Keratinocyte (primary cell): ENCODE results near the gene RIC3. TPM values are rescaled to one million over a fixed set of nuclear protein-coding genes. Genes with fewer than 3 reads are reported as not detected.

Source experiments
- DNase-seq: peaks from one replicate; pipeline ENCODE4 v3.0.0-alpha.2; 2011; ENCODE audit warnings: low read depth, missing footprints, low spot score
- FAIRE-seq: peaks from 2 replicates; lab custom pipeline; 2011; peaks lifted over from hg19 to GRCh38; lab: Jason Lieb, UNC
- H2AFZ ChIP-seq: 2 replicates; pipeline ENCODE4 v1.6.0; 2012; ENCODE audit warnings: low read length, control low read depth, inconsistent platforms; ENCODE audit not compliant: control insufficient read depth
- H3K27ac ChIP-seq: 2 replicates; pipeline ENCODE4 v1.5.1; 2011; ENCODE audit warnings: low read length; ENCODE audit not compliant: control insufficient read depth, insufficient read depth
- H3K27me3 ChIP-seq: 3 replicates; pipeline ENCODE4 v1.6.0; 2011; ENCODE audit warnings: low read length; ENCODE audit not compliant: control insufficient read depth, insufficient read depth; ENCODE audit errors: extremely low read depth
- H3K36me3 ChIP-seq, 2 experiments: 2 replicates in 1 of 2; 3 replicates in 1 of 2; pipeline ENCODE4 v1.5.1; 2011; ENCODE audit warnings: low read length in 2 of 2, mild to moderate bottlenecking in 1 of 2; ENCODE audit not compliant: control insufficient read depth in 2 of 2, insufficient read depth in 2 of 2; ENCODE audit errors: extremely low read depth in 1 of 2
- H3K4me1 ChIP-seq: 3 replicates; pipeline ENCODE4 v1.5.1; 2011; ENCODE audit warnings: low read length; ENCODE audit not compliant: control insufficient read depth, insufficient read depth; ENCODE audit errors: extremely low read depth
- H3K4me2 ChIP-seq: 3 replicates; pipeline ENCODE4 v1.6.0; 2011; ENCODE audit warnings: low read depth, low read length; ENCODE audit not compliant: control insufficient read depth, insufficient read depth; ENCODE audit errors: extremely low read depth
- H3K4me3 ChIP-seq, 3 experiments: fragments of 200-600 bp in 1 of 3; sonication (generic) in 1 of 3; 2 replicates in 2 of 3; 3 replicates in 1 of 3; pipeline ENCODE4 v1.5.1; 2011 to 2016; ENCODE audit warnings: low read length in 3 of 3, mild to moderate bottlenecking in 3 of 3, control low read depth in 2 of 3, inconsistent platforms in 1 of 3, low read depth in 1 of 3, mixed read lengths in 1 of 3, mixed run types in 1 of 3, moderate library complexity in 1 of 3; ENCODE audit not compliant: control insufficient read depth in 2 of 3, insufficient read depth in 2 of 3; ENCODE audit errors: extremely low read depth in 1 of 3
- H3K79me2 ChIP-seq: 2 replicates; pipeline ENCODE4 v1.6.0; 2012; ENCODE audit warnings: low read length; ENCODE audit not compliant: control insufficient read depth, insufficient read depth
- H3K9ac ChIP-seq: 3 replicates; pipeline ENCODE4 v1.6.0; 2011; ENCODE audit warnings: low read length; ENCODE audit not compliant: control insufficient read depth, insufficient read depth; ENCODE audit errors: extremely low read depth
- H3K9me1 ChIP-seq: 3 replicates; pipeline ENCODE4 v1.6.0; 2011; ENCODE audit warnings: low read length; ENCODE audit not compliant: control insufficient read depth, insufficient read depth; ENCODE audit errors: extremely low read depth
- H3K9me3 ChIP-seq: 2 replicates; pipeline ENCODE4 v1.5.1; 2012; ENCODE audit warnings: low read depth, low read length; ENCODE audit not compliant: control insufficient read depth
- H4K20me1 ChIP-seq: 3 replicates; pipeline ENCODE4 v1.6.0; 2011; ENCODE audit warnings: low read length; ENCODE audit not compliant: control insufficient read depth, insufficient read depth; ENCODE audit errors: extremely low read depth
- CTCF ChIP-seq, 3 experiments: IDR thresholded peaks in 1 of 3; conservative IDR thresholded peaks in 1 of 3; optimal IDR thresholded peaks in 1 of 3; 2 replicates in 2 of 3; 3 replicates in 1 of 3; pipeline versions ENCODE3 to v1.5.1; 2011; ENCODE audit warnings: low read length in 3 of 3, mild to moderate bottlenecking in 3 of 3, moderate library complexity in 2 of 3, control low read depth in 1 of 3, inconsistent platforms in 1 of 3; ENCODE audit not compliant: insufficient read depth in 2 of 3; ENCODE audit errors: extremely low read depth in 1 of 3
- EZH2 ChIP-seq: IDR thresholded peaks from one replicate; pipeline ENCODE4 v1.6.1; 2012; ENCODE audit warnings: inconsistent platforms, mild to moderate bottlenecking, low read length, moderate library complexity
- dilution Hi-C: fragments of 300-500 bp; cut with MboI; formaldehyde crosslinking; loops from one replicate; pipeline ENCODE4 v1.7.0; 2020; ENCODE audit warnings: low sequenced_read_pairs; ENCODE audit not compliant: extremely low pct_ligation_motif_present
- polyA plus RNA-seq, 5 experiments: library from polyadenylated mRNA; depleted of rRNA in 3 of 5; stranded (reverse) in 3 of 5; stranded (forward) in 1 of 5; unstranded in 1 of 5; fragments of >200 nt; gene quantifications; 1 replicate in 1 of 5; 2 replicates in 3 of 5; 3 replicates in 1 of 5; pipeline versions ENCODE4 v1.2.1 to v1.2.3, GENCODE V29; 2011 to 2012; ENCODE audit warnings: missing spikeins in 2 of 5, low read depth in 1 of 5, low replicate concordance in 1 of 5

RIC3 gene
- polyA plus RNA-seq, 1 donor (not counting 4 experiments of a cell fraction or from before 2014, with no cell fraction given), result 2.5 TPM

DNA sequence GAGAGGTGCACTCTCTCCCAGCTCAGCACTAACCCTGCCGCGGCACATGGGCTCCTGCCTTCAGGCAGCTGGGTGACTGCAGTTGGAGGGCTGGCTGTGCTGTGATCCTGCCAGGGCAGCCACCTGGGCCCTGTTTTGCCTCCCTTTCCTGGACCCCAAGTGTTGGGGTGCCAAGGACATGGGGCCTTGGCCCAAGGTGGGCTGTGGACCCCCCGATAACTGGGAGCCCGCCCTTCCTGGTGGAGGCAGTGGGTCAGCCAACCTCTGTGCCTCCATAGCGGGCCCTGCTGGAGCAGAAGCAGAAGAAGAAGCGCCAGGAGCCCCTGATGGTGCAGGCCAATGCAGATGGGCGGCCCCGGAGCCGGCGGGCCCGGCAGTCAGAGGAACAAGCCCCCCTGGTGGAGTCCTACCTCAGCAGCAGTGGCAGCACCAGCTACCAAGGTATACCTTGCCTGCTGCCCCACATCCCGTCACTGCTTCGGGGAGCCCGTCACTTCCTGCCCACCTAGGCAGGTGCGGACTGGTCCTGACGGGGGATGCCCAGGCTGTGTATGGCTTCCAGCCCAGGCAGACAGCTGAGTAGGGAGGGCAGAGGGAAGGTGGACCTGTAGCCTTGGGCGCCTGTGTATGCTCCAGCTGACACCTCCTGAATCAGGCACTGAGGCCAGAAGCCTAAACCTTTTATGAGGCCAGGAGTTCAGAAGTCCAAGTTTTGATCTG, 78.9 kb downstream of the RIC3 start:
- Histone ChIP-seq H4K20me1 (no peaks in the 10 kb centered on the region), H2AFZ (peak overlapping the region; percentile 2), H3K4me2 (no peak overlapping the region), H3K9me1 (no peaks in the 10 kb centered on the region), H3K27me3 (no peaks in the 10 kb centered on the region), H3K4me1 (peaks cover 5% of the 10 kb centered on the region), H3K79me2 (no peaks in the 10 kb centered on the region), H3K36me3 (no peaks in the 10 kb centered on the region), H3K9me3 (no peaks in the 10 kb centered on the region), H3K27ac (no peak overlapping the region), H3K4me3 (no peak overlapping the region), H3K9ac (no peak overlapping the region)
- DNase-seq (no peak), FAIRE-seq (peak; percentile 20)
- TF ChIP-seq EZH2 (no peak), CTCF (optimal IDR thresholded peaks at IDR 0.05 in 1 of 3, IDR thresholded peaks at IDR 0.05 in 1 of 3, conservative IDR thresholded peaks at IDR 0.05 in 1 of 3; ENCODE audit: extremely low read depth in 1 of 3, insufficient read depth in 2 of 3, low read length in 3 of 3) (no peak)
- dilution Hi-C loops, result no loop called here

GRCh38 chr11:8087756-8088155, 81.1 kb downstream of the RIC3 start:
- H3K9me3 ChIP-seq, result no peaks in the 10 kb centered on the region
- peaks cover 5% of the 10 kb centered on the region for H3K4me1 ChIP-seq
- no peak for DNase-seq
- TF ChIP-seq CTCF (optimal IDR thresholded peaks at IDR 0.05 in 1 of 3, IDR thresholded peaks at IDR 0.05 in 1 of 3, conservative IDR thresholded peaks at IDR 0.05 in 1 of 3; ENCODE audit: extremely low read depth in 1 of 3, insufficient read depth in 2 of 3, low read length in 3 of 3), result no peak
- no peak for TF ChIP-seq EZH2
- H2AFZ ChIP-seq, result no peak overlapping the region
- no peaks in the 10 kb centered on the region for H3K36me3 ChIP-seq
- no peak overlapping the region for H3K27ac ChIP-seq
- no peaks in the 10 kb centered on the region for H3K27me3 ChIP-seq
- FAIRE-seq, result no peak
- H3K9ac ChIP-seq, result no peak overlapping the region
- H3K79me2 ChIP-seq, result no peaks in the 10 kb centered on the region
- dilution Hi-C loops, result no loop called here
- H4K20me1 ChIP-seq, result no peaks in the 10 kb centered on the region
- H3K4me3 ChIP-seq, result no peak overlapping the region
- no peak overlapping the region for H3K4me2 ChIP-seq
- H3K9me1 ChIP-seq, result no peaks in the 10 kb centered on the region
